DMS153 treated with DMSO at 0.1 percent for 48 hours (cell line): Measurements from ENCODE around the gene VPS35L.
A peak's percentile ranks its signal among the peaks of the same experiment; 100 is the strongest.

ENCODE experiments used
- DNase-seq: peaks from one replicate; lab custom pipeline; 2025; ENCODE audit not compliant: unreplicated experiment; lab: John Stamatoyannopoulos, UW

Gene VPS35L

DNA sequence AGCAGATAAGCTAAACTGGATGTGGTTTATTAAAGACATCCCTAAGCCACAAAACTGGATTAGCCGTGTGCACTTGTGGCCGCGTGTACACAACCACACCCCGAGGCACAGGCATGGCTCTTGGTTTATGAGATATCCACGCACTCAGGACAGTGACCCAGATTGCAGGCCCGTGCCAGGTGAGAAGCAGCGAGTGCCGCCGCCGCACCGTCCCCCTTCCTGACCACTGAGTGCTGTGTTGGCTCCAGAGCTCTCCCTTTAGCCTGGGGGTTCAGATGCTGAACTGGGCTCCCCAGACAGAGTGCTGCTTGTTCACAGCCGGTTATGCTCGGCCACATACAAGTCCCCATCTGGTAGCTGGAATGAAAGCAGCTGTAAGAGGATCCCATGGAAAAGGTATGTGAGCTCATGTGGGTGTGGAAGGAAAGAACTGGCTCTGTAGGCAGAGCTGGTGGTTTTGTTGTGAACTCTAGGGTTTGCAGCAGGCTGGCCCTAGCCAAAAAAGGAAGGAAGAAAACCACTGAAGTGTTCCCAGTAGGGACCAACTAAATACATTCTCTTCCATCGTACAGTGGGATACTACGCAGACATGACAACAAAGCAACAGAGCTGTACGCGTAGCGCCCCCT, 133.0 kb downstream of the VPS35L start:
- DNase-seq = no peak

DNA sequence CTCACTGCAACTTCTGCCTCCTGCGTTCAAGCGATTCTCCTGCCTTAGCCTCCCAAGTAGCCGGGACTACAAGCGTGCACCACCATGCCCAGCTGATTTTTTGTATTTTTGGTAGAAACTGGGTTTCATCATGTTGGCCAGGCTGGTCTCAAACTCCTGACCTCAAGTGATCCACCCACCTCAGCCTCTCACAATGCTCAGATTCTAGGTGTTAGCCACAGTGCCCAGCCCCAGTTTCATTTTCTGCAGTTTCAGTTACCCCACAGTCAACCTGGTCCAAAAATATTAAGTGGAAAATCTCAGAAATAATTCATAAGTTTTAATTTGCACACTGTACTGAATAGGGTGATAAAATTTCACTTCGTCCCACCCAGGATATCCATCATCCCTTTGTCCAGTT, 133.8 kb downstream of the VPS35L start:
- DNase-seq = no peak

DNA sequence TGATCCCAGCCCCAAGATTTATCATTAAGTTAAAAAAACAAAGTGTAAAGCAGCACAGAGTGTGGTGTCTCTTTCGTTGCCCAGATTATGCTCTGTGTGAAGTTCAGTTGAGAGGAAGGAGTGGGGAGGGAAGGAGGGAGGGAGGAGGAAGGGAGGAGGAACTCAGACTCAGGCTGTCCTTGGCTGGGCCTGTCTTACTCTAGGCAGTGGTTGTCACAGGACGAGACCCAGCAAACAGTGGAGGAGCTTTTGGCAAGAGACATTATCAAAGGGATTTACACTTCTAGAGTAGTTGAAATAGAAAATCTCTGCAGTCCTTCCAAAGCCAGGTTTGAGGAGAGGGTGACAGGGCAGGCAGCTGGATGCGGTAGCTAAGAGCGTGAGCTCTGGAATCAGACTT, 134.7 kb downstream of the VPS35L start:
- no peak for DNase-seq

DNA sequence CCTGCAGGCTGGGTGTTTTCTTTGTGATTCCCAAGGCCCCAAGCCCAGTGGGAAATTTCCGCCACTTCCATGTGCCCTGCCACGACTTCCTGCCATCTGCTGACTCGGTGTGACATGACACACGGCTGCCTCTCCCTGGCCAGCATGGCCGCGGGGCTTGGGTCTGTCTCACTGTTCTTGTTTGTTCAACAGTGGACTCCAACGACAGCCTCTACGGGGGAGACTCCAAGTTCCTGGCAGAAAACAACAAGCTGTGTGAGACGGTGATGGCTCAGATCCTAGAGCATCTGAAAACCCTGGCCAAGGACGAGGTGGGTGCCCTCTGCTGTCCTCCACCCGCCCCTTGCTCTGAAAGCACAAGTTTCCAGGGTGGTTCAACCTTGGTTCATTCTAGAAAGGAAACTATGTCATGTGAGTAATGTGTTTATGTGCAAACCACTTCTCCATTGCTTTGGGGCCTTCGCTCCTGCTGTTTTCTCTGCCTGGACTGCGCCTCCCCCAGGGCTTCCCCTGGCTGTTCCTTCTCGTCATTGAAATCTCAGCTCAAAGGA, 135.7 kb downstream of the VPS35L start:
- DNase-seq = no peak

DNA sequence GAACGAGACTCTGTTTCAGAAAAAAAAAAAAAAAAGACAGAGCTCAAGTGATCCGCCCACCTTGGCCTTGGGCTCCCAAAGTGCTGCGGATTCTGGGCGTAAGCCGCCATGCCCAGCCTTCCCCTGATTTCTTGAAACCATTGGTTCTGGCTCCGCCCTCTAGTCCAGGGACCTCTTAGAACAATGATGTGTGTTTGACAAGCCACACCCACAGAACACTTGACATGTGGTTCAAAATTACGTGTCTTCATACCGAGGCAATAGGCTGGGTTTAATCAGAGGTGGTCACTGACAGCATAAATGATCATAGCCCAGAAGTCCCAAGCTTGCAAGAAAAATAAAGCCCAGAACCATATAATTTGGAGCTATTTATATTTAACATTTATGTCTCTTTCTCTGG, 139.5 kb downstream of the VPS35L start:
- no peak for DNase-seq

DNA sequence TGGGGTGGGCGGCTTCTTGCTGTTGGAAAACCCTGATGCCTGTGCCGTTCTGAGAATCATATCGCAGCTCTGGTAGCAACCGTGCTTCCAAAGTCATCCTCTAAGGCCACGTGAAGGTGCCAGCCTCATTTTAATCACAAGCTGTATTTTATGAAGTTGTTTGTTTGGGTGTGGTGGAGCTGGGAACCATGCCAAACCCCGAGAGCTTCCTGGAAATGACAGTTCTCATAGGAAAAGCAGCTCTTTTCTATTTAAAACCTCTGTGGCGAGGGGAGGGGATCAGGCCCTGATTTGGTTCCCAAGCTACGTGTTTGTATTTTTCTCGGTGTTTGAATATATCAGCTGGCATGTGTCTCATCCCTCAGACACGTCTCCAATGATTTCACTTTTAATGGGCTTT, 140.8 kb downstream of the VPS35L start:
- DNase-seq = peak; percentile 88

DNA sequence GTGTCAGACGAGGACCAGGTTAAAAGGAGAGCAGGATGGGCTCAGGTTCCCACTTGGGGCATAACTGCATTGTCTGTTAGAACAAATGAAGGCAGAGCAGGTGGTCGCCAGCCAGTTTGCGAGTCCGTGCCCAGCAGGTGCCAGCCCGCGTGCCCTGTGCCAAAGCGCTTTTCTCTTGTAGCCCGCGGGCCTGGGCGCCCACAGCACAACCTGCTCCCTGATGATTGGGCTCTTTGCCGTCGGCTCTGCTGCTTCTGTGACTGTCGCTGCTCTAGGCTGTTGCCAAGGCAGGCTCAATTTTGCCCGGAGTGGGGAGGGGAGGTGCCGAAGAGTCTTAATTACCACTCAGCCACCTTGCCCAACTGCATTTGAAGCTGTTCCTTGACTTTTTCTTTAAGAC, 141.5 kb downstream of the VPS35L start:
- peak; percentile 42 for DNase-seq

DNA sequence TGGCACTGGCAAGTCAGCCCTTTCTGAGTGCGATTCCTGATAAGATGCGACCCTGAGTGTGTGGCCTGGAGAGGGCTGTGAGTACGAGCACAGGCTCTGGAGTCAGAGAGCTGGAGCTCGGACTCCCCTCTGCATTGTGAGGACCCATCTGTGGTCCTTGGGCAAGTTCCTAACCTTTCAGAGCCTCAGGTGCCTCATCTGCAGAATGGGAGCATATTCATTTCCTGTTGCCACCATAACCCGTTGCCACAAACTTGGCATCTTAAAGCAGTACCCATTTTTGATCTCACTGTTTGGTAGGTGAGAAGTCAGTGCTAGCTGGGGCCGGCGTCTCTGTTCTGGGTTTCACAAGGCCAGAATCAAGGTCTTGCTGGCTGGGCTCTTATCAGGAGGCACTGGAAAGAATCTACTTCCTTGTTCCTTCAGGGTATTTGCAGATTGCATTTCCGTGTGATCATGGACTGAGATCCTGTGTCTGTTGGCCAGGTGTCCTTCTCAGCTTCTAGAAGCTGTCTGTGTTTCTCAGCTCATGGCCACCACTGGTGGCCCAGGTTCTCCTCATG, 142.3 kb downstream of the VPS35L start:
- no peak for DNase-seq

DNA sequence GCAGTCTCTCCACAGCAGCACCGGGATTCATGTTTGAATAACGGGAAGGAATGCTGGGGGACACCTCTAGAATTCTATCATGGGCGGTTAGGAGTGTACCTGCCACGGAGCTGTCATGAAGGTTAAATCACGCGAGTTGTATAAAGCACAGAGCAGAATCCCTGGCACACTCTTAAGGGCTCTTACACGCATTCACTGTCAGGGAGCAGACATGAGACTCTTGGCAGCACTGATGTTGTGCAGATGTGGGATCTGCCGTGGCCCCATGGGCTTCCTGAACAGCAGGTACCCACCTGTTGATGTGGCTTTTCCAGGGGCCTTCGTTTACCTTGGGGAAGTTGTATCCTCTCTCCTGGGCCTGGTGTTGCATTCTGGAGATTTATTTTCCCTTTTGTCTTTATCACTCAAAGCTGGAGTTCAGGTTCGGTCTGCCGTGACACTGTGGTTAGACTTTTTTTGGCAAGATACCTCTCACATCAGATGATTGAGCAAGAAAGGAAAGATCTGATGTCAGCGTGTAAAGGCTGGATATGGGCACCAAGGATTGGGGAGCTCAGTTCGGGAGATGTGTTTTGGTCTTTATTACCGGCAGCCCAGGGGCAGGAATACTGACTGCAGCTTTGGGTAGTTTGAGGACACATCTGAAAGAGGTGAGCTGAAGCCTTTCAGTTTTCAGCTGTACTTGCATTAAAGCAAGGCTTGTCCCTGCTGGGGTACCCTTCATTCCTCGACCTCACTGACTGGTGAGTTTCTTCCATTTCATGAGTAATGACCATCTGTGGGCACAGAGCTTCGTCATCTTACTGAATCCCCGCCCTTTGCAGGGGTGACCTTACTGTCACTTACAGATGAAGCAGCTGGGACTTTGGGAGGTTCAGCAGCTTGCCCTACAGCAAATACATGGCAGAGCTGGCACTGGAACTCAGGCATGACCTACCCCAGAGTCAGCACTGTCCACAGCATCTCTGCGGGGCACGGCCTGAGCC, 143.3 kb downstream of the VPS35L start:
- DNase-seq = no peak

DNA sequence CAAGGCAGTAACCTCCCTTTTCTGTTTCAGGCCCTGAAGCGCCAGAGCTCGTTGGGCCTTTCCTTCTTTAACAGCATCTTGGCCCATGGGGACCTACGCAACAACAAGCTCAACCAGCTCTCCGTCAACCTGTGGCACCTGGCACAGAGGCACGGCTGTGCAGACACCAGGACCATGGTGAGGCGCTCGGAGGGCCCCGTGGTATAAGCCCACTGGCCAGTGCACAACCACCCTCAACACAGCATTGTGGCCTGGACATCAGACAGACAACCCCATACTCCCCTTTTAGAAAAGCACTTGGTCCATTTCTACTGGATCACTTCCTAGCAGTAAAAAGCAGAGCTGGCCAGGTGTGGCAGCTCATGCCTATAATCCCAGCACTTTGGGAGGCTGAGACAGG, 144.0 kb downstream of the VPS35L start:
- DNase-seq = no peak

DNA sequence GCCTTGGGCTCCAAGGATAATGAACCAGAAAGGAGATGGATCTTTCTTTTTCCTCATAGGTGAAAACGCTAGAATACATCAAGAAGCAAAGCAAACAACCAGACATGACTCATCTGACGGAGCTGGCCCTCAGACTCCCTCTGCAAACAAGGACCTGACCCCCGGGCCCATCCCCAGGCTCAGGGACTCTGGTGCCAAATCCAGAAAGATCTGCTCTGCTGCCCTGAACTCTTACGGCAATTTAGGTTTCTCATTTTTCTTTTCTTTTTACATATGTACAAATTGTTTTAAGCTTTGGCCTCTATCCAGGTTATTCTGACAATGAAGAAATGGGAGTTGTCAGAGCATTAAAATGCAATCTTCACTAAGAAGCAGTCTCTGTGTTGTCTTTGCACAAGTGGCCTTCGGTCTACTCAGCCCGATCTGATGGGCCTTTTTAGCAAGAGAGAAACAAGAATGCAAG, 144.8 kb downstream of the VPS35L start:
- peak; percentile 4 for DNase-seq

DNA sequence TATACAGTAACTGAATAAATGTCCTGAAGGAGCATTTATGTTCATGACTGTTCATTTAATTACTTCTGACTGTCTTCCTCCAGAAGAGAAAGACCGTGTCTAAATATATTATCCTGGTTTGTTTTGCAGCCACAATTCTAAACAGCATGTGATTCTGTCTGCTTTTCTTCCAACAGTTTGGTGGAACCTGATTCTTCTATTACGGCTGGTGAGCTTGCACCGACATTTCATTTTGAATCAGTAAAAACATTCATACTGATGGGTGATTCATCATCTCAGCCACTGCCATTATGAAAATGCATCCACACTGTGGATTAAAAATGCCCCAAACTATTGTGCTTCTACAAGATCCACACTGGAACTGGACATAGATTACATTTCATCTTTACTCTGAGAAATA, 145.6 kb downstream of the VPS35L start:
- no peak for DNase-seq

DNA sequence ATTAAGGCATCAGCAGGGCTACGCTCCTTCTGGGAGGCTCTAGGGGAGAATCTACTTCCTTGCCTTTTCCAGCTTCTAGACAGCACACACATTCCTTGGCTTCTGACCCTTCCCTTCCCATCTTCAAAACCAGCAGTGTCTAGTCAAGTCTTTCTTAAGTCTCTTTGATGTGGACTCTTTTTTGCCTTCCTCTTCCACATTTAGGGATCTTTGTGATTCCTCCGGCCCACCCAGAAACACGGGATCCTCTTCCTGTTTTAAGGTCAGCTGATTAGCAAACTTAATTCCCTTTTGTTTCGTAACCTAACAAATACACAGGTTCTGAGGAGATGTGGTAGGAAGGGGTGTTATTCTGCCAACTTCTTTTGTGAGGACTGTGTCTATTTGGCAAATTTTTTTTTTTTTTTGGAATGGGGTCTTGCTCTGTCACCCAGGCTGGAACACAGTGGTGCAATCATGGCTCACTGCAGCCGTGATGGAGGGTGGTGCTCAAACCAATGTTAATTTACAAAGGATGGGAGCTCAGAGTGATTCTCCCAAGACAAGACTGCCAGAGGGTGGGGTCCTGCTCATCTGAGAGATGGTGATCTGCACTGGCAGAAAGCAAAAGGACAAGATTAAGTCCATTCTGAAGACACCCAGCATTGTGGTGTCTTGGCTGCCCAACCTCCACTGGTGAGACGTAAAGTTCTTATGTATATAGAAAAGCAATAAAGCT, 147.8 kb downstream of the VPS35L start:
- no peak for DNase-seq

DNA sequence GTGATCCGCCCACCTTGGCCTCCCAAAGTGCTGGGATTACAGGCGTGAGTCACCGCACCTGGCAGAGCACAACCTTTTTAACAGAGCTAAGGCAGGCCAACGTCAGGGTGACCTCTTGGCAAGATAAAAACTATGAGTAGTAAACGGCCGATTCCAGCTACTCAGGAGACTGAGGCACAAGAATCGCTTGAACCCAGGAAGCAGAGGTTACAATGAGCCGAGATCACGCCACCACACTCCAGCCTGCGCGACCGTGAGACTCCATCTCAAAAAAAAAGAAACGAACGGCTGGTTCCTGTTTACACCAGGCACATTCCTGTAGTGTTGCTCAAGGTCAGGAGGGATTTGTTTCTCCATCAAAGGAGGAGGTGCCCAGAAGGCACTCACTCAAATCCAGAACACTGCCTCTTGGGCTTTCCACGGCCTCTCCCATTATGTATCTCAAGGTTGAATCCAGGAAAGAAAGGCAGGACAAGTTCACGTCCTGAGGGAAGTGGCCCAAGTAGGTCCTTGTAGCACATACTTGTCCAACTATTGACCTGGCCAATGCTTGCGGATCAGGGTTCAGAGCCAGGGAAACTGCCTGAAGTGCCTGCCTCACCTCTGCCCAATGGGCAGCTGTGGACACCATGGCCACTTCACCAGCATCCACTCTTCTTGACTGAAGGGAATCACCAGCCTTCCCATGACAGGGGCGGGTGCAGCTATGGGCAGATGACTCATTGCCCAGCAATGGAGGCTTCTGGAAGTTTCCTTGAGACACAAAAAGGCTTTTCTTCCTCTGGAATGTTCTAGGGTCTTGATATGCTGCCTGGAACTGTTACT, 149.0 kb downstream of the VPS35L start:
- DNase-seq = no peak

DNA sequence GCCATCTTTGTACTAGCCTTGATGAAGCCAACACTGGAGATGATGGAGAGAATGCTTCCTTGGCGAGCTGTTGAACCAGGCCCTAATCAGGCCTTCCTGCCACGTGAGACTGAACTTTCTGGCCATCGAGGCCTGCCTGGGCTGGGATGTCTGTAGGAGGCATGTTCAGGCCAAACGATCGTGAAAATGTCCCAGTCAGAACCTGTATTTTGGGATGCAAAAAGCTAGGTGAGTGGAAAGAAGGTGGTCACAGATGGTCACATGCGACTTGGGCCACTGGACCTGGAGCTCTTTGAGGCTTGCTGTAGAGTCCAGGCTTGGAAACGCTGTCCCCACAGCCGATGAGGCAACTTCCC, 149.6 kb downstream of the VPS35L start:
- no peak for DNase-seq

DNA sequence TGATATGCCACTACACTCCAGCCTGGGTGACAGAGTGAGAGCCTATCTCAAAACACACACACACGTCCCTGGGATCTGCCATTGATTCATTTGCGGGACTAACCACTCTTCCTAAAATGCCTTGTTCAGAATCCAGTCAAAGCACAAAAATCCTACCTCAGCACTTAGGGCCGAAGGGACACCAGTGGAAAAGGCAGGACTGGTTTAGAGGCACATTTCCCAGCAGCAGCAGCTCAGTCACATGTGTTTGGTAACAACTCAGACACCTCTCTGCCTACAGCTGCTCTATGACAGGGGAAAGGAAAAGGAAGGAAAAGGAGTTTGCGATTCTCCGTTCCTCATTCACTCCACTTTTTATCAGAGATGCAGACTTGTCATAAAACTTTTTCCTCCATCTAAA, 150.3 kb downstream of the VPS35L start:
- DNase-seq = no peak

DNA sequence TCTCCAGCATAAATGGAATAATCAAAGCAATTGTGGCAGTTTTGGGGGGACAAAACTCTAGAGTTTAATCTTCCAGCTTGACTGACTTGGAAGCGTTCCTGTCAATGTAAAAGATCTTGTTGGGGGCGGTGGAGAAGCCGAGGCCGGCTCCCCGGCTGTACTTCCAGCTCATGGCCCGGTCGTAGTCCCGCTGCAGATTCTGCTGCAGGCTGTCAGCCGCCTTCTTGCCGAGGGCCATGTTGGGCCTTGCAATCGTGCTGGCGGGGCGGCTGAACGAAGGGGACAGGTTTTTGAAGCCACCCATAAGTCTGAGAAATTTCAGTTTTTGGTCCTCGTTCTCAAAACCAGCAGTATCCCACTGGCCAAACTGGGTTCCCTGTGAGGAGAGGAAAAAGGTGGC, 151.3 kb downstream of the VPS35L start:
- no peak for DNase-seq

DNA sequence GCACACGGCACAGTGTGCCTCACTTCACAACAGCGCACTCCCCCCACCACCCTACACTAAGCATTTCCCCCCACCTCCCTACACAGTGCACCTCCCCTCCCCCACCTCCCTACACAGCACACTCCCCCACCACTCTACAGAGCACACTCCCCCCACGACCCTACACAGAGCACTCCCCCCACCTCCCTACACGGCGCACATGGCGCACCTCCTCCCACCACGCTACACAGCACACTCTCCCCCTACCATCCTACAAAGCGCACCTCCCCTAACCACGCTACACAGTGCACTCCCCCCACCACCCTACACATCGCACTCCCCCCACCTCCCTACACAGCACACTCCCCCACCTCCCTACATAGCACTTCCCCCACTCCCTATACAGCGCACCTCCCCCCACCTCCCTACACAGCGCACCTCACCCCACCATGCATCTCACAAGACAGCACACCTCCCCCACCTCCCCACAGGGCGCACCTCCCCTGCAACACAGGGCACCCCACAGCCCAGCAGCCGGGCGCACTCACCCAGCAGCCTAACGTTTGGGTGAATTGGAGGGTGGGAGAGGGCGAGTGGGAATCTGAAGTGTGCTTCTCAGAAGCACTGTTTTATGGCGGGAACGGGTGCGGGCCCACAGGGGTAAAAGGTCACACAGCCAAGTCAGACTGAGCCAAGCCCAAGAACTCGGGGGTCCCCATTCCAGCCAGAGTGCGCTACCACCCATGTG, 152.2 kb downstream of the VPS35L start:
- no peak for DNase-seq

DNA sequence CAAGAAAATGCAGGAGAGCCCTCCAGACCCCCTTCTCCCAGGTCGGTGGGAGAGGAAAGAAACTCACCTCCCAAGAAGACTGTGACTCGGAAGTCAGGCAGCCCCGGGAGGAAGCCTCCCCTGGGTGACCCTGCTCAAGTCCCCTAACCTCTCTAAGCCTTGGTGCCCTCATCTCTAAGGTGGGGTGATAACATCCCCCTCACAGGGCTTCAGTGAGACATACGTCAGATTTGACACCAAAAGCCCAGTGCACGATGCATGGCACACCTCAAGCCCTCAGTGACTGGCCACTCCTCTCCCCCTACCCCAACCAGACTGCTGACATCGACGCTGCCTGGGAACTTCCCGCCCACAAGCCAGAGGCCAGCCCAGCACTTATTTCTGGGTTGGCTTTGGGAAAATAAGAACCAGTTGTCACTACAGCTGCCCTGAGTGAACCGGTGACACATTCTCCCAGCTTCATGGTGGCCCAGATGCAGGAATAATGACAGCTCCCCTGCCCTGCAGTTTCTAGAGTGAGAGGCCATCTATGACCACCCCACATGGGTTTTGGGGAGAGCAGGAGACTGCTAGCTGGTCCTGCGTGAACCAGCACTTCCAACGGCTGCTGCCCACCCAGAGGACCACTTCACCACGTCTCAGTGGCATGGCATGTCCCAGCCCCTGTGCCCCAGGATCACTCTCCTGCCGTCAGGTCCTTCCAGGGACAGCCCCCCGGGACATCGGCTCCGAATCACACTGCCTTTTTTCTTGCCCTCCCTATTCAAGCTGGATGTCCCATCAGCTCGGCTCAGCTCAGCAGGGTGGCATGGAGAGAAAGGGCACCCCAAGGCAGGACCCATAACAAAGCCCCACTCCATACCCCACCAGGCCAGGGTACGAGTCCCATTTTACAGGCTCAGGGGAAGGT, 153.0 kb downstream of the VPS35L start:
- DNase-seq = no peak
